ENCODE measurements around the gene ZC3H4. TPM values are rescaled to one million over a fixed set of nuclear protein-coding genes. Genes with fewer than 3 reads are reported as not detected.
A peak's percentile ranks its signal among the peaks of the same experiment; 100 is the strongest.
"Not testable (repeated sequence)": the region's sequence is repeated elsewhere in the genome, so short reads cannot be mapped to it uniquely, and the experiment has no call there.

Gene ZC3H4
- total and polyA plus RNA-seq, 11 donors = 9.6 to 35.0 (median 22.9) TPM

DNA sequence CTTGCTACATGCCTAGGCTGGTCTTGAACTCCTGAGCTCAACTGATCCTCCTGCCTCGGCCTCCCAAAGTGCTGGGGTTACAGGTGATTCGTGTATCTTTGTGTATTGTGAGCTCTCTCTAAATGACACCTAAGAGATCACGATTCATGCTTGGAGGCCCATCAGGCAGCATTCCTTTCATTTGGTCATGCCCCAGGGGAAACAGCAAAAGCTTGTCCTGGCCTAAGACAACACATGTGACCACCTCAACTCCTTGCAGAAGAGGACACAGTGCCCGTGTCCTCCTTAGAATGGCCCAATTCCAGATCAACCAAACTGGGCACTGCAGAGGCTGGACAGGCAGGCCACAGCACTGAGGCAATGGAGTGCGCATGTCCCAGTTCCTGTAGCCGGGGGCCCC, 32.5 kb downstream of the ZC3H4 start:
- H3K4me3 ChIP-seq = no peak overlapping the region
- intact Hi-C loops (cut with DNase I) = no loop called here
- peaks cover 0 to 8% (median 2%) of the 10 kb centered on the region in 12 donors for H3K4me1 ChIP-seq
- 81 to 88% (median 85%) methylated on average over 6 of the region's 6 CpGs for WGBS, 4 donors
- DNase-seq (no peak), ATAC-seq (no peak)
- no peak for TF ChIP-seq POLR2A (IDR thresholded peaks at IDR 0.05)
- TF ChIP-seq, protein P1, sequence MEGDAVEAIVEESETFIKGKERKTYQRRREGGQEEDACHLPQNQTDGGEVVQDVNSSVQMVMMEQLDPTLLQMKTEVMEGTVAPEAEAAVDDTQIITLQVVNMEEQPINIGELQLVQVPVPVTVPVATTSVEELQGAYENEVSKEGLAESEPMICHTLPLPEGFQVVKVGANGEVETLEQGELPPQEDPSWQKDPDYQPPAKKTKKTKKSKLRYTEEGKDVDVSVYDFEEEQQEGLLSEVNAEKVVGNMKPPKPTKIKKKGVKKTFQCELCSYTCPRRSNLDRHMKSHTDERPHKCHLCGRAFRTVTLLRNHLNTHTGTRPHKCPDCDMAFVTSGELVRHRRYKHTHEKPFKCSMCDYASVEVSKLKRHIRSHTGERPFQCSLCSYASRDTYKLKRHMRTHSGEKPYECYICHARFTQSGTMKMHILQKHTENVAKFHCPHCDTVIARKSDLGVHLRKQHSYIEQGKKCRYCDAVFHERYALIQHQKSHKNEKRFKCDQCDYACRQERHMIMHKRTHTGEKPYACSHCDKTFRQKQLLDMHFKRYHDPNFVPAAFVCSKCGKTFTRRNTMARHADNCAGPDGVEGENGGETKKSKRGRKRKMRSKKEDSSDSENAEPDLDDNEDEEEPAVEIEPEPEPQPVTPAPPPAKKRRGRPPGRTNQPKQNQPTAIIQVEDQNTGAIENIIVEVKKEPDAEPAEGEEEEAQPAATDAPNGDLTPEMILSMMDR (IDR thresholded peaks at IDR 0.05) = no peak
- H3K27ac ChIP-seq = no peak overlapping the region
- H3K27me3 ChIP-seq = no peaks in the 10 kb centered on the region
- H3K9me3 ChIP-seq = no peaks in the 10 kb centered on the region
- peaks cover 0 to 100% (median 93%) of the 10 kb centered on the region in 9 donors for H3K36me3 ChIP-seq

DNA sequence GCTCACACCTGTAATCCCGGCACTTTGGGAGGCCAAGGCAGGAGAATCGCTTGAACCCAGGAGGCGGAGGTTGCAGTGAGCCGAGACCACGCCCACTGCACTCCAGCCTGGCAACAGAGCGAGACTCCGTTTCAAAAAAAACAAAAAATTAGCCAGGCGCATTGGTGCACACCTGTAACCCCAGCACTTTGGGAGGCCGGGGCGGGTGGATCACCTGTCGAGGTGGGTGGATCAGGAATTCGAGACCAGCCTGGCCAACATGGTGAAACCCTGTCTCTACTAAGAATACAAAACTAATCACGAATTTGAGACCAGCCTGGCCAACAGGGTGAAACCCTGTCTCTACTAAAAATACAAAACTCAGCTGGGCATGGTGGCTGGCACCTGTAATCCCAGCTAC, 35.2 kb downstream of the ZC3H4 start:
- H3K9me3 ChIP-seq, DNase-seq, H3K4me3 ChIP-seq, ATAC-seq, H3K27ac ChIP-seq, H3K27me3 ChIP-seq: not testable (repeated sequence)
- Histone ChIP-seq H3K36me3 (peaks cover 0 to 98% (median 84%) of the 10 kb centered on the region in 9 donors), H3K4me1 (peaks cover 0 to 17% (median 5%) of the 10 kb centered on the region in 12 donors)
- WGBS, 4 donors = 94 to 96% (median 95%) methylated on average over 13 of the region's 13 CpGs
- intact Hi-C loops (cut with DNase I) = loop anchor here in 3 of 10 donors (2.0 kb wide), 1 partner anchor 46 kb away; no protein-coding TSS in a partner anchor

DNA sequence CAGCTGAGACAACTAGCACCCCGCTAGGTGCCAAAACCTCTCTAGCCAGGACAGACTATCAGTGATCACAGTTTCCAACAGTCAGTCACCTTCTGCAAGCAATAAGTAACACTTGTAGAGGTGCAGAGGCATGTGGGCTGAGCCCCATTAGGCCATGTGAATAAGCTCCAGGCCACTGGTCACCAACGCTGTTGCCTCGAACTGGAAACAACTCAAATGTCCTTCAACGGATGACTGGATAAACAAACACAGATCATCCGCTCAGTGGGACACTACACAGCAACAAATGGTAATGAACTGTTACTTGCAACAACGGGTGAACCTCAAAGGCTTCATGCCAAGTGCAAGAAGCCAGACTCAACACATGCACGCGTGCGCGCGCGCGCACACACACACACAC, 37.6 kb downstream of the ZC3H4 start:
- Histone ChIP-seq H3K36me3 (peaks cover 0 to 97% (median 82%) of the 10 kb centered on the region in 9 donors), H3K9me3 (no peaks in the 10 kb centered on the region), H3K27ac (no peak overlapping the region), H3K4me1 (peaks cover 0 to 17% (median 5%) of the 10 kb centered on the region in 12 donors), H3K4me3 (no peak overlapping the region), H3K27me3 (no peaks in the 10 kb centered on the region)
- no peak for TF ChIP-seq POLR2A (IDR thresholded peaks at IDR 0.05)
- TF ChIP-seq, protein P1 (IDR thresholded peaks at IDR 0.05) = no peak
- 76 to 82% (median 81%) methylated on average over 13 of the region's 13 CpGs for WGBS, 4 donors
- ATAC-seq (peak in 3 of 4 donors; percentile 19 to 36 (median 22)), DNase-seq (no peak)
- intact Hi-C loops (cut with DNase I) = no loop called here

DNA sequence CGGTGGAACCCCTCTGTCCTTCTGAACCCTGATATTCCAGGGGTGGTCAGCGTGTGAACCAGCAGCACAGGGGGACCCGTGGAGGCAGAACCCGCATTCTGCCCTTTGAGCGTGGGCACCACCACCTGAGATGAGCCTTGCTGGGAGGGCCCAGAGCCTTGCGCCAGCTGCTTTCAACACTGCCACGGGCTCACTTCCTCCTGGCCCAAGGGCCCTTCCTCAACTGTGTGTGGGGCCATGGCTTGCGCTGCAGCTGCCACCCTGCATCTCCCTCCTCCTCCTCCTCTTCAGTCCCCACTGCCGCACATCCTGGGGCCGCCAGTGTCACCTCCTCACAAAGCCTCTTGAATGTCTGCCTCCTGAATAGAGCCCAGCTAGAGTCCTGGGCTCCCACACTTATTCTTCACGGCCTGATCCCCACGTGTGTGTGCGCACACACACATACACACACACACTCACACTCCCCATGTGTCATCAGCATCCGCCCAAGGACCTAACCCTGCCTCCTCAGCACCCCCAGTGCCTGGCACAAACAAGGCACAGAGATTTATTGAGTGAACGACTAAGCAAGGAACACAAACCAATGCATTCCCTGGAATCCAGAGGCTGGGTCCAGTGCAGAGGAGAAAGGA, 38.3 kb downstream of the ZC3H4 start:
- peaks cover 0 to 17% (median 5%) of the 10 kb centered on the region in 12 donors for H3K4me1 ChIP-seq
- H3K36me3 ChIP-seq = peaks cover 0 to 97% (median 82%) of the 10 kb centered on the region in 9 donors
- ATAC-seq (peak in 1 of 4 donors; percentile 41), DNase-seq (no peak)
- no peaks in the 10 kb centered on the region for H3K9me3 ChIP-seq
- no peak overlapping the region for H3K27ac ChIP-seq
- H3K4me3 ChIP-seq = no peak overlapping the region
- WGBS, 4 donors = 85 to 88% (median 86%) methylated on average over 13 to 15 of the region's 15 CpGs
- TF ChIP-seq POLR2A (IDR thresholded peaks at IDR 0.05) = no peak
- TF ChIP-seq, protein P1 (IDR thresholded peaks at IDR 0.05) = no peak
- no peaks in the 10 kb centered on the region for H3K27me3 ChIP-seq
- intact Hi-C loops (cut with DNase I) = no loop called here

All from heart left ventricle (tissue), 16 donors.